IMR-90 (cell line): ENCODE measurements around the gene GPX3. TPM values are rescaled to one million over a fixed set of nuclear protein-coding genes. Genes with fewer than 3 reads are reported as not detected.

Experiments
- ATAC-seq: fragments of 200-7000 bp; cut with Tn5 transposase; 2 replicates; pipeline ENCODE4 v1.9.1; 2020; ENCODE audit warnings: low read depth, mild to moderate bottlenecking, moderate library complexity
- BruUV-seq: library from RNA; stranded (reverse); fragments of 400-500 nt; replicated peaks from 2 replicates; lab custom pipeline; 2021; lab: Mats Ljungman, UMichigan
- CTCF ChIA-PET: fragments of 300-600 bp; formaldehyde crosslinking; extraction: SDS; loops from one replicate; lab custom pipeline; 2021; ENCODE audit warnings: antibody characterized with exemption; lab: Yijun Ruan, JAX
- POLR2A ChIA-PET: fragments of 300-600 bp; sonication (Branson Sonifier 250); formaldehyde crosslinking; loops from one replicate; lab custom pipeline; 2022; ENCODE audit warnings: antibody characterized with exemption; ENCODE audit not compliant: unreplicated experiment; lab: Charles Lee
- DNase-seq: peaks from one replicate; pipeline ENCODE4 v3.0.0; 2013
- H2AFZ ChIP-seq: replicated peaks from 2 replicates; pipeline ENCODE3; 2013; ENCODE audit warnings: low read length, mild to moderate bottlenecking; ENCODE audit not compliant: poor library complexity
- H2AK5ac ChIP-seq: 2 replicates; pipeline ENCODE4 v1.6.1; 2013; ENCODE audit warnings: low read depth, low read length, inconsistent platforms
- H2AK9ac ChIP-seq: replicated peaks from 2 replicates; pipeline ENCODE3; 2013; ENCODE audit warnings: mild to moderate bottlenecking, low read depth, low read length, moderate library complexity; ENCODE audit not compliant: poor library complexity
- H2BK120ac ChIP-seq: 2 replicates; pipeline ENCODE4 v1.6.1; 2013; ENCODE audit warnings: low read depth, low read length, inconsistent platforms
- H2BK15ac ChIP-seq: 3 replicates; pipeline ENCODE4 v1.6.1; 2013; ENCODE audit warnings: low read depth, low read length, inconsistent platforms
- H2BK20ac ChIP-seq: 2 replicates; pipeline ENCODE4 v1.6.1; 2013; ENCODE audit warnings: low read depth, mild to moderate bottlenecking, inconsistent platforms, low read length, moderate library complexity
- H2BK5ac ChIP-seq: 2 replicates; pipeline ENCODE4 v1.6.1; 2013; ENCODE audit warnings: mild to moderate bottlenecking, low read depth, low read length, inconsistent platforms; ENCODE audit not compliant: poor library complexity, severe bottlenecking
- H3K14ac ChIP-seq: replicated peaks from 2 replicates; pipeline ENCODE4 v1.6.1; 2013; ENCODE audit warnings: low read depth, low read length, inconsistent platforms
- H3K18ac ChIP-seq: 2 replicates; pipeline ENCODE4 v1.6.1; 2013; ENCODE audit warnings: low read depth, low read length, control low read depth
- H3K23ac ChIP-seq: 2 replicates; pipeline ENCODE4 v1.6.1; 2013; ENCODE audit warnings: low read depth, low read length, inconsistent platforms
- H3K27ac ChIP-seq: 2 replicates; pipeline ENCODE4 v1.5.1; 2013; ENCODE audit warnings: mild to moderate bottlenecking, control low read depth, low read length; ENCODE audit not compliant: insufficient read depth
- H3K27me3 ChIP-seq: 2 replicates; pipeline ENCODE4 v1.6.1; 2013; ENCODE audit warnings: low read length; ENCODE audit not compliant: control insufficient read depth, insufficient read depth
- H3K36me3 ChIP-seq: 2 replicates; pipeline ENCODE4 v1.6.1; 2013; ENCODE audit warnings: low read length, mixed read lengths; ENCODE audit not compliant: control insufficient read depth, insufficient read depth
- H3K4ac ChIP-seq: 2 replicates; pipeline ENCODE4 v1.6.1; 2013; ENCODE audit warnings: low read depth, low read length, inconsistent platforms
- H3K4me1 ChIP-seq: 2 replicates; pipeline ENCODE4 v1.6.1; 2013; ENCODE audit warnings: low read length, mixed read lengths; ENCODE audit not compliant: control insufficient read depth, insufficient read depth
- H3K4me2 ChIP-seq: 2 replicates; pipeline ENCODE4 v1.6.1; 2013; ENCODE audit warnings: low read depth, mild to moderate bottlenecking, control low read depth, low read length, moderate library complexity
- H3K4me3 ChIP-seq: 2 replicates; pipeline ENCODE4 v1.5.1; 2013; ENCODE audit warnings: low read depth, mild to moderate bottlenecking, control low read depth, low read length, moderate library complexity; ENCODE audit not compliant: insufficient read depth
- H3K56ac ChIP-seq: 2 replicates; pipeline ENCODE4 v1.6.1; 2013; ENCODE audit warnings: low read length, inconsistent platforms; ENCODE audit not compliant: insufficient read depth; ENCODE audit errors: extremely low read depth
- H3K79me1 ChIP-seq, 2 experiments: 2 replicates each; pipeline ENCODE4 v1.6.1; 2013; ENCODE audit warnings: low read length in 2 of 2, inconsistent platforms in 1 of 2, low read depth in 1 of 2
- H3K9ac ChIP-seq: 2 replicates; pipeline ENCODE4 v1.6.1; 2013; ENCODE audit warnings: low read depth, low read length, control low read depth
- H3K9me1 ChIP-seq: 2 replicates; pipeline ENCODE4 v1.6.1; 2013; ENCODE audit warnings: low read length, inconsistent platforms; ENCODE audit not compliant: insufficient read depth
- H3K9me3 ChIP-seq: 2 replicates; pipeline ENCODE4 v1.6.1; 2013; ENCODE audit warnings: low read length; ENCODE audit not compliant: control insufficient read depth, insufficient read depth
- H4K20me1 ChIP-seq: 2 replicates; pipeline ENCODE4 v1.6.1; 2013; ENCODE audit warnings: low read length, inconsistent platforms; ENCODE audit not compliant: insufficient read depth
- H4K5ac ChIP-seq: 2 replicates; pipeline ENCODE4 v1.6.1; 2013; ENCODE audit warnings: mild to moderate bottlenecking, low read depth, low read length, control low read depth
- H4K8ac ChIP-seq, 2 experiments: 2 replicates each; pipeline ENCODE4 v1.6.1; 2013; ENCODE audit warnings: low read depth in 2 of 2, low read length in 2 of 2, control low read depth in 1 of 2, inconsistent platforms in 1 of 2
- H4K91ac ChIP-seq: 2 replicates; pipeline ENCODE4 v1.6.1; 2013; ENCODE audit warnings: low read depth, low read length, inconsistent platforms; ENCODE audit not compliant: insufficient read depth
- CEBPB ChIP-seq: IDR thresholded peaks from 2 replicates; pipeline ENCODE4 v1.6.1; 2012; ENCODE audit warnings: low read depth, low read length, improper control_type of control experiment
- CHD1 ChIP-seq: IDR thresholded peaks from 2 replicates; pipeline ENCODE4 v1.6.1; 2012; ENCODE audit warnings: low read depth, low read length, improper control_type of control experiment
- MAFK ChIP-seq: IDR thresholded peaks from 2 replicates; pipeline ENCODE4 v1.6.1; 2012; ENCODE audit warnings: low read depth, low read length, improper control_type of control experiment
- NFE2L2 ChIP-seq: fragments of 150-350 bp; IDR thresholded peaks from 2 replicates; pipeline ENCODE4 v1.6.1; 2016; ENCODE audit warnings: low read depth, mild to moderate bottlenecking, low read length
- SMC3 ChIP-seq: fragments of 150-350 bp; IDR thresholded peaks from 2 replicates; pipeline ENCODE4 v1.6.1; 2016; ENCODE audit warnings: low read depth, mild to moderate bottlenecking, antibody characterized with exemption, low read length, moderate library complexity
- WGBS, 2 experiments: methylation state at CpG; one replicate each; pipeline versions ENCODE4 v1.1.5 to v1.1.7; 2013; ENCODE audit warnings: missing lambda C conversion rate in 2 of 2; ENCODE audit not compliant: insufficient read length in 1 of 2; ENCODE audit errors: extremely low coverage in 2 of 2; 5-methylcytosine and 5-hydroxymethylcytosine counted together
- dilution Hi-C: fragments of 300-500 bp; cut with HindIII; formaldehyde crosslinking; loops from one replicate; pipeline ENCODE4 v1.14.3; 2018; ENCODE audit warnings: low sequenced_read_pairs; ENCODE audit not compliant: unreplicated experiment
- in situ Hi-C: fragments of 300-500 bp; cut with MboI; formaldehyde crosslinking; loops from 3 replicates; pipeline ENCODE4 v1.14.3; 2019; ENCODE audit warnings: low sequenced_read_pairs, inconsistent platforms, mixed read lengths
- intact Hi-C: fragments of 100-400 bp; cut with micrococcal nuclease; formaldehyde crosslinking; loops from 2 replicates; pipeline ENCODE4 v1.10.0; 2022
- polyA plus RNA-seq, 3 experiments: library from polyadenylated mRNA; depleted of rRNA; stranded (reverse); fragments of >200 nt; gene quantifications; 2 replicates each; pipeline ENCODE4 v1.2.3, GENCODE V29; 2012; ENCODE audit warnings: low replicate concordance in 1 of 3
- total RNA-seq: library from RNA; depleted of rRNA; stranded (reverse); fragments of >200 nt; gene quantifications from 2 replicates; pipeline ENCODE4 v1.2.3, GENCODE V29; 2012

Gene GPX3
- total and polyA plus RNA-seq, 2 of the 4 experiments (the other 2 are of a cell fraction): 0.36 to 1.0 TPM

DNA sequence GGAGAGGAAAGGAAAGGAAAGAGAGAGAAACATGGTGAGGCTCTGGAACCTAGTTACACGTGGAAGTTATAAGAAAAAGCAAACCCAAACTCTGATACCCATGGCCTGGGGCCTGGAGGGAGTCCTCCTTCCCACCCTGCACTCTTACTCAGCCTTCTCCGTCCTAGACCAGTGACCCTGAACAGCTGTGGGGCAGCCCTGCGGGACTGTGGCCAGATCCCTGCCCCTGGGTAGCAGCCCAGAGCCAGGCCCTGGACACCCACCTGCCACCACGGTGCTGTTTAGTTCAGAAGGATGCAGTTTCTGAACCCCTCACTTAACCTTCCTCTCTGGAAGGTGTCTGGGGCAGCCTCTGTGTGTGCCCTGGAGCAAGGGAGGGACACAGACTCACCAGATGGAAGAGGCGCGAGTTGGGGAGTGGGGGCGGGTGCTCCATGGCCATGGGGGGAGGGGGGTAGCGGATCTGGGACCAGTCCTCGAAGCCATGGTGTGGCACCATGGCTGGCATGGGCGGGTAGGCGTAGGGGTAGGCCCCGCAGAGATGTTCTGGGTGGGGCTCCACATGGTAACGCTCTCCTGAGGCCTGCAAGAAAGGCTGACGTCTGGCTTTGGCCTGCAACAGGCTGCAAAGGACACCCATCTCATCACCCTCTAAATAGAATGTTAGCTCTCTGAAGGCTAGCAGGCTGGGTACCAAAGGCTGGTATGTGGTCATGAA is 13.0 kb downstream of the GPX3 start:
- in situ Hi-C loops: no loop called here
- Histone ChIP-seq H3K9ac (no peak overlapping the region), H3K79me1 (peaks cover 5 to 21% of the 10 kb centered on the region in 2 experiments; a peak in 2 of 4 replicates), H4K5ac (no peak overlapping the region), H2AFZ (no peak overlapping the region), H4K91ac (no peak overlapping the region), H4K8ac (no peak overlapping the region), H3K23ac (no peak overlapping the region), H3K27me3 (no peaks in the 10 kb centered on the region), H3K18ac (no peak overlapping the region), H3K4me3 (no peak overlapping the region), H3K9me3 (no peaks in the 10 kb centered on the region), H2AK5ac (no peak overlapping the region), H4K20me1 (peaks cover 13% of the 10 kb centered on the region), H3K9me1 (peaks cover 25% of the 10 kb centered on the region), H2AK9ac (no peak overlapping the region), H3K56ac (no peak overlapping the region), H3K4me2 (no peak overlapping the region), H3K4ac (no peak overlapping the region), H3K36me3 (peaks cover 67% of the 10 kb centered on the region), H2BK20ac (no peak overlapping the region), H3K27ac (no peak overlapping the region), H2BK5ac (no peak overlapping the region), H2BK120ac (no peak overlapping the region), H2BK15ac (no peak overlapping the region), H3K4me1 (peaks cover 11% of the 10 kb centered on the region), H3K14ac (no peak overlapping the region)
- WGBS, 2 experiments: no CpG with 5 or more reads among the region's 14 CpGs
- dilution Hi-C loops: no loop called here
- intact Hi-C loops: no loop called here
- ATAC-seq: no peak
- no TSS peak for BruUV-seq
- no peak for DNase-seq
- POLR2A ChIA-PET: no interaction called here
- TF ChIP-seq CEBPB: no peak
- no peak for TF ChIP-seq SMC3
- TF ChIP-seq CHD1: no peak
- no peak for TF ChIP-seq NFE2L2
- no peak for TF ChIP-seq MAFK
- CTCF ChIA-PET: no interaction called here
